HUDEP-2 (cell line): Measurements from ENCODE around the gene FBXO24.
"Not testable (repeated sequence)": the region's sequence is repeated elsewhere in the genome, so short reads cannot be mapped to it uniquely, and the experiment has no call there.

ENCODE experiments used
- DNase-seq, 76 experiments: peaks; one replicate each; lab custom pipeline; 2025; ENCODE audit not compliant: unreplicated experiment in 76 of 76; lab: John Stamatoyannopoulos, UW

FBXO24 gene

GRCh38 chr7:100556541-100556940 lies 29.6 kb upstream of the FBXO24 start:
- DNase-seq = peak in 65 of 76 experiments; percentile 15 to 87 (median 56)

DNA sequence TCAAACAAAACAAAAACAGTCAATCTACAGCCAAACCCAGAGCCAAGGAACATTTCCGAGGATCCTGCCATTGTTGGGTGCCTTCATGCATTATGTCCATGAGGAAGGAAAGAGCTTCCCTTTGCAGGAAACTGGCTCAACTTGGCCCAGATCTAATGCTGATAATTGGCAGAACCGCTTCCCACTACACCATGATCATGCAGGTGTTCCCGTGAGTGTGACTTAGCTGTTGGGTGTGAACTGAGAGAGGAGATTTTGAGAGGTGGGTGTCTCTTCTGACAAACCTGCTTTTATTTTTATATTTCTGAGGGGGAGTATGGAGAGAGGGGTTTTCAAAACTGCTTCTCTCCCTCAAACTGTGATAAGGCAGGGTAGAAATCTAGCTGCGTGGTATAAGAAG lies 27.0 kb upstream of the FBXO24 start:
- DNase-seq = no peak

DNA sequence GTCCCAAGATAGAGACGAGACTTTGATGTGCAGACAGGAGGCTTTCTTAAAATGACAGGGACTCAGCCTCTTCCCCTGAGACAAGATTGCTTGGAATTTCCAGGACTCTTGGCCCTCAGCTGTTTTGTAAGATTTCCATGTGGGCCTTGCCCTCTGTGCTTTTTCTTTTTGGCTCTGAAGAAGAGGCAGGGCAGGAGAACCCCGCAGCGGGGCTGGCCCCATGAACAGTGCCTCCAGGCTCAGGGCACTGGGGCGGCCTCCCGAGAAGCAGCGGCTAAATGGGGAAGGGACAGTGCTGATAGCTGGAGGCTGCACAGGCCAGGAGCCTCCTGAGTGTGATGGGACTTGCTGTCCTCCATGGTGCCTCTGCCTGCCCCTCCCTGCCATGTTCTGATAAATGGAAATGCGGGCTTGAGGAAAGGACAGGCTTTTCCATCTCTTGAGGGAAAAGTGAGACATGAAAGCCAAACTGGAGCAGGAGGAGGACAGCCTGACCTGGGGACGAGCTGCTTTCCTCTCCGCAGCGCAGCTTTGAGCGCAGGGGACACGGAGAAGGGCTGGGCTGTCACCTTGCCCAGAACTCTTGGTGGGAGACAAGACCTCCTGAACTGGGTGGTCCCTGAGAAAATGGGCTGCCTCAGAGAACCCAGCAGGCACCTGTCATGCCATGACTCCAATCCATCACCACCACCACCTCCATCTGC lies 24.5 kb upstream of the FBXO24 start:
- no peak for DNase-seq

DNA sequence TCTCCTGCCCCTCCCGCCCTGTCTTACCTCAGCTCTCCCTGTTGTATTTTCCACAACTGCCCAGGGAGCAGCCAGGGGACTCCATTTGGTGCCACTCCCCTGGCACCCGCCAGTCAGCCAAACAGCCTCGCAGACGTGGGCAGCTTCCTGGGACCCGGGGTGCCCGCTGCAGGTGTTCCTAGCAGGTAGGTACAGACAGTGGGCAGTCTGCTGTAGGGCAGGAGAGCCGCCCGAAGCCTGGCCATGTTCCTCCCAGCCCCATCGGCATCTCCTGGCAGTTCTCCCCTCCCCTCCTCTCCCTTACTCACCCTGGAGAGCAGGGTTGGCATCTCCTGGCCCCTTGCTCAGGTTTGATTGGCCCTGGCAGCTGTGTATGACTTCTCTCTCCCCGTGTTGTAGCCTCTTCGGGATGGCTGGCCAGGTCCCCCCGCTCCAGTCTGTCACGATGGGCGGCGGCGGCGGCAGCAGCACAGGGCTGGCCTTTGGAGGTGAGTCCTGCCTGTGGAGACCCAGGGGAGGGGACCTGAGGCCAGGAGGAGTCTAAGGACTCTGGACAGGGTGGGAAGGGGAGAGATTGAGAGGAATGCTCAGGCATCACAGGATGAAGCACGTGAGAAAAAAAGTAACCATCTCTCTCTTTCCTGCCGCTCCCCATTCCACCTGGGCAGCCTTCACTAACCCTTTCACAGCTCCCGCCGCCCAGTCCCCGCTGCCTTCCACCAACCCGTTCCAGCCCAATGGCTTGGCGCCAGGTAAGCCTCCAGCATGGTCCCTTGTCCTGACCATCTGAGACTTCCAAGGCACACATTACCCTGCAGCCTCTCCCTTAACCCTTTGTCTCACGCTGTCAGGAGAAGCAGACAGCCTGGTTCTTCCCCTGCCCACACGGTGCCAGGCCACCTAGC lies 23.7 kb upstream of the FBXO24 start:
- no peak for DNase-seq

- no peak for DNase-seq
Measured at GRCh38 chr7:100563100-100563564, 23.0 kb upstream of the FBXO24 start.

DNA sequence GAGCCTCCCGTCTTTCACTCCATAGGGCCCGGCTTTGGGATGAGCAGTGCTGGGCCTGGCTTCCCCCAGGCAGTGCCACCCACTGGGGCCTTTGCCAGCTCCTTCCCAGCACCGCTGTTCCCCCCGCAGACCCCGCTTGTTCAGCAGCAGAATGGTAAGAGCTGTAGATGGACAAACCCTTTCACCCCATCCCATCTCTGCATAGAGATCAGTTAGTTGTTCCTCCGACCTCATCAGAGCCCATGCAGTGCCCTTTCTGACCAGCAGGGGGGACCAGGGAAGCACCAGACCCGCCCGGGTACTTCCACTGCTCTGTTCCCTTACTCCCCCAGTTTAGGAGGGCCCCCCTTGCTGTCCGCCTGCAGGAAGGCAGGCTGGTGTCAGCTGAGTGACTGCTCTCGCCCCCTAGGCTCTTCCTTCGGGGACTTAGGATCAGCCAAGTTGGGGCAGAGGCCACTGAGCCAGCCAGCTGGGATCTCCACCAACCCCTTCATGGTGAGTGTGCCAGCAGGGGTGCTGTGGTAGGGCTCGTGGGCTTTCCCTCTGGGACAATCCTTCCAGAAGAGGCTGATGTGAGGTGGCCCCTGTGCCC lies 22.2 kb upstream of the FBXO24 start:
- peak in 70 of 76 experiments; percentile 17 to 88 (median 66) for DNase-seq

- DNase-seq = not testable (repeated sequence)
Measured at GRCh38 chr7:100564405-100564804, 21.7 kb upstream of the FBXO24 start.

DNA sequence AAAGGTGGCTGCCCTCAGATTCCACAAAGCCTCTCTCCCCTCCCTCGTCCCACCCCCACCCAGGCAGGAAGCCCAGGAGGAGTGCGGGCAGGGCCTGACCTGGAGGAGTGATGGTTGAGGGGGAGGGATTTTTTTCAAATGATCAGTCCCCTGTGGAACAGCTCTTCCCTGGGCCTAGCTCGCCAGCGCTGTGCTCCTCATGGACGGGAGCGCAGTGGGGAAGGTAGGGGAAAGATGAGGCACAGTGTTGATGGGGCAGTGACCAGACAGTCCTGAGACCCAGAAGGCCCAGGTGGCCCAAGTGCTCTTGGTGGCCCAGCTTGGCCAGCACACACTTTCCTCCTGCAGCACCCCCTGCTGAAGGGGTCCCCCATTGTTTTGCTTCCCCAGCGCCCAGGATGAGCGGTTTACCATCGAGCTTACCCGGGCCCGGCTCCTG lies 21.0 kb upstream of the FBXO24 start:
- DNase-seq = no peak

- DNase-seq = no peak
Measured at GRCh38 chr7:100566018-100566531, 20.1 kb upstream of the FBXO24 start.

GRCh38 chr7:100567031-100567730 lies 18.9 kb upstream of the FBXO24 start:
- no peak for DNase-seq

GRCh38 chr7:100567751-100568175 lies 18.4 kb upstream of the FBXO24 start:
- no peak for DNase-seq

DNA sequence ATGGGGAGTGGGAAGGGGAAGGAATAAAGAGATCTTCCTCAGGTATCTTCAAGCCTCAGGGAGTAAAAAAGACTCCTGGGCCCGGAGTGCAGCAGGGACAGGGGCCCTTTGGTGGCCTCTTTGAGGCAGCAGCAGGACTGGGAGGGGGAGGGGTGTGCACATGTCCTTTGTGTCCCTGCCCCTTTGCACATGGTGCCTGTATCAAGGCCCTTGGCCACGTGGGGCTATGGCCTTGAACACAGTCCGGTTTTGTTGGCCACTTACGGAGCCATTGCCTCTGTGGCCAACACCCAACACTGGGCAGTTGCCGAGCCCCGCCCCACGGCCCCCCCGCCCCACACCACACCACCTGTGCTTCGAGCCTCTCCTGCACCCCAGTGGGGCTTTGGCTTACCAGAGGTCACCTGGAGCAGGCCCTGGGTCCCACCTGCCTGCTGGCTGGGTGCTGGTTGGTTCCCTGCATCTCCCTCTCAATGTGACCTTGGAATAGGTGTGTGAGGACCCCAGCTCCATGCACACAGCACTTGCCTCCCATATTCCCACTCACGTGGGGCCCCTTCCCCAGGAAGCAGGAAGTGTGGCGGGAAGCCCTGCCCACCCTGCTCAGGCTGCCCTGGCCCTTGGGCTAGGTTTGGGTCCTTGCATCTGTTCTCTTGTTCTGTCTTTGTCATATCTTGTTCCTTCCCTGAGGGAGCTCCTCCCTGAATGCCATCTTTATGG lies 17.8 kb upstream of the FBXO24 start:
- peak in 5 of 76 experiments; percentile 12 to 41 (median 20) for DNase-seq

DNA sequence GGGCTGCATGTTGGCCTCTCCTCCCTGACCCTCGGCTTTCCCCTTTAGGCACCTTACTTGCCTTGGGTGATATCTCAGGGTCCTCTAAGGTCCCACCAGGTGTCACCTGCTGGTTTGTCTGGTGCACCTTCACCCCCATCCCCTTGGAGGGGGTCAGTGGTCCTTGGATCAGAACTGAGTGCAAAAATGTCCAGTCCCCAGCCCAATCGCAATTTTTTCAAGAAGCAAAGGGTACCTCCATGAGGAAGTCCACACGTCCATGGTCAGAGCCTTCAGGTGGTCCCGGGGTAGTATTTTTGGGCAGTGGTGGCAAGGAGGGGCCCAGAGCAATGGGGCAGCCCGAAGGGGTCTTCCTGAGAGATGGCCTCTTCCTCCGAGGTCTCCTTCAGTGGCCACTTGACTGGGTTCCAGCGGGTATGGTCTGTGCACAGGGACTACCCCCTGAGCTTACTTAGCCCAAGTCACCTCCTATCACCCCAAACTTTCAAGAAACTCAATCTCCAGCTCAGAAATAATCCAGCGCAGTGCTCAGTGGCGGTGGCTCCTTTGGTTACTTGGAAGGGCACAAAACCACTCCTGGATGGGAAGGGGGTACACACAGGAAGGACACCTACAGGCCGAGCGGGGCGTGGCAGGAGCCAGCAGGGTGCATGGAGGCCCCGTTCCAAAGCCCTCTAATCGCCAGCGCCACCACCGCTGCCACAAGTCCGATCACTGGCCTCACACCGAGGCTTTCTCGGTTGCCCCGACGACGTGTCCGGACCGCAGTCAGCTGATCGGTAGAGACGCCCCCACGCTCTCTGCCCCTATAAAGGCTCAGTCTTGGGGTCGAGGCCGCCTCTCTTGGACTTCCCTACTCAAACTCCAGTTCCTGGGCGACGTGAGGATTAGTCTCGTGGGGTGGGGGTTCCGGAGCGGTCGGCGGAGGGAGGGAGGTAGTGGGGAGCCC lies 17.0 kb upstream of the FBXO24 start:
- peak in 65 of 76 experiments; percentile 7 to 85 (median 58) for DNase-seq

DNA sequence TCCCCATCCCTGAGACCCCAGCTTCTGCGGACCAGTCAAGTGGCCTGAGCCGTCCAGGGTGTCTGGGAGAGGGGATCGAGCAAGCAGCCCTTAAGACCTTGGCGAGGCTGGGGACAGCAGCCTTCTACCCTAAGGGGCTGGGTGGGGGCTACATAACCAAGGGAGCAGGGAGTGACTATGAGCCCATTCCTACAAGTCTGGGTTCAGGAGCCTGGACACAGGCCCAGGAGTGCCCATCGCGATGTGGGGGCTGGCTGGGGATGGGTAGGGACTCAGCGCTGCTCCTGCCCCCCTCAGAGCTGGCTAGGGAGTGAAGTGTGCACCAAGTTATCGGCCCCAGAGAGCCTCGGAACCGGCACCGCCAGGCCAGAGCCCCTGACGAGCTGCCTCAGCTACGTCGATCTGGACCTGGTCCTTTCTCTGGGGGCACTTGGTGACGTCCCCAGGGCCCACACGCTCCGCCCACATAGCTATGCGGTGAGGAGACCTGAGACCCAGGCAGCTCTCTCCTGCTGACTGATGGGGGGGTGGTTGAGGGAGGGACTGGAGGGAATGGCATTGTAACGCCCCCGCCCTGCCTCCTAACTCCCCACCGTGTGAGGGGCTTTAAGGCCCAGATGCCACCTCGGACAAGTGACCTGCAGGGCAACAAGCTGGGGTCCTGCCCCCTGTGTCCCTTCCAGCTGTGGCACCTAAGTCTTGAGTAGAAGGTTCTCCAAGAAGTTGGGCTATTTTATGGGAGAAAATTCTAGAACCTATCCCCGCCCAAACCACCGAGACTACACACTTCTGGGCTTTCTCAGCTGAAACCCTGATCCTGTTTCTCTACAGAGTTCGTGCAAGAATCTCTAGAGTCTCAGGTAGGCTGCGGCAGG lies 14.9 kb upstream of the FBXO24 start:
- no peak for DNase-seq

DNA sequence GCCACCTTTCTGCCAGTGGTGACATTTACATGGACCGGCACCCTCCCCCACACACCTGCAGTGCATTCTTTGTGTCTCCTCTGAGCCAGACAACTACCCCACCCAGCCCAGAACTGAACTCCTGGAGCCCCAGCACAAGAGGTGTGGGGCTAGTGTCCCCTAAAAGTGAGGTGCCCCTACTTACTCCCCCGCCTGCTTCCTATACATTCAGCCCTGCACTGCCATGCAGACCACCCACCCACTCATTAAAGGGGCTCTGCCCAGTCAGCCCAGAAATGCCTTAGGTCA lies 14.4 kb upstream of the FBXO24 start:
- no peak for DNase-seq

DNA sequence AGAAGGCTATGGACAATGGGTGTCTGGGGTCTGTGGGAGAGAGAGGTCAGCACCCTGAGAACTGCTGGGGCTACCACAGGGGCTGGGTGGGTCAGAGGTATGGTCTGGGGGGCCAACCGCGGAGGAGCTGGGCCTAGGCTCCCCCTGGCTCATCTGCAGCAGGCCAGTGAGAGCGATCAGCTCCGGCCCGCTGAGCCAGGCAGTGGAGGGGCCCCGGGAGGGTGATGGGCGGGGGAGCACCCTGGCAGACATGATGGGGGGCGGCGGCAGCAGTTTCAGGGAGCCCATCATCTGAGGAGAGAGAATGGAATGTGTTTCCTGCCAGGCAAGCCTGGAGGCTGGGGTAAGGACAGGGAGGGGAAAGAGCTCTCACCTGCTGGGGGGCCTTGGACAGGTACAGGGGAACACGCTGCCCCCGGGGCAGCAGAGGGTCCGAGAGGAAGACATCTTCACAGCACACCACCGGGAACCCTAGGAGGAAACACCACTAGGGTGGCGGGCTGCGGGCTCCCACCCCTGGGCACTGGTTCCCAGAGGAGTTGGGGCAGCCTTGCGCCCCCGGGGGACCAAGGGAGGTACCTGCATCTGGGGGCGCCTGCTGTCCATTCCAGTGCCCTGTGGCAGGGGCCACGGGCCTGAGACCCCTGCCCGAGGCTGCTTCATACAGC lies 13.7 kb upstream of the FBXO24 start:
- DNase-seq = no peak

DNA sequence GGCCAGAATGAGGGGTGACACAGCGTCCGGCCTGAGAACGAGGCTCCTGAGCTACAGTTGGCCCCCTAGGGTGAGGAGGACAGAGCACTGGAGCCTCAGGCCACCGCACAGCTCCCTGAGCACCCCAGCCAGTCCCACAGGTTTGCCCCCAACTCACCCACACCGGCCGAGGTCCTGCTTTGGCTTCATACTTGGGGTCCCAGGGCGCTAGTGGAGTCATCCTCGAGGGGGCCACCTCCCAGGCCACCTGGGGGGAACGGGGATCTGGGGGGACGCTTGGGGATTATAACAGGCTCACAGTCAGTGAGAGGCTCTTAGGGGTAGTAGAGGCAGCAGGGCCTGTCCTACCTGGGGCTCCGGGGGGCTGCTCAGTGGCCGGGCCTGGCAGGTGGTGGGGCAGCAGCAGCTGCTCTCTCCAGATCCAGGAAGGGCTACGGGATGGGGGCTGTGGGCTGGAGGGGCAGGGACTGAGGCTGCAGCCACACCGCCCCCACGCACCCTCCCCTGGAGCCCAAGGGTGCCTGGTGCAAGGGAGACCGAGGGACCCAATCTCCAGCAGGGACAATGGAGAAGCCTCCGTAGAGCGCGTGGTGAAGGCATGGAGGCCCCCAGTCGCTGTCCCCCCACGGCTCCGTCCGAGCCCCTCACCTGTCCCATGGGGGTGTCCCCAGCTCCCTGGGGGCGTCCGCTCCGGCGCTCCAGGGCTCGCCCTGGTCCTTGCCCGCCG lies 13.0 kb upstream of the FBXO24 start:
- DNase-seq = no peak
